GM18858 (cell line): ENCODE data around the gene TRMU.

Experiments used
- ATAC-seq: cut with Tn5 transposase; IDR thresholded peaks from one replicate; pipeline ENCODE4 v1.9.1; 2021; ENCODE audit not compliant: unreplicated experiment

TRMU gene

GRCh38 chr22:46406791-46407190 lies 71.3 kb downstream of the TRMU start:
- ATAC-seq = no peak
